ENCODE data around the gene PNKD. TPM values are rescaled to one million over a fixed set of nuclear protein-coding genes. Genes with fewer than 3 reads are reported as not detected.

Gene PNKD
- total RNA-seq, 1 donor from 2014 or later, result 13.5 TPM

- H3K27me3 Mint-ChIP-seq (ENCODE audit: insufficient read depth, low read depth), result peaks cover 17% of the 10 kb centered on the region
- no peak for TF ChIP-seq EZH2 (IDR thresholded peaks at IDR 0.05)
- Histone ChIP-seq H3K79me2 (ENCODE audit: low read depth) (no peaks in the 10 kb centered on the region), H3K27ac (no peak overlapping the region), H3K4me2 (no peak overlapping the region), H3K4me3 (no peak overlapping the region), H3K9me3 (ENCODE audit: low read depth) (no peaks in the 10 kb centered on the region), H3K36me3 (no peaks in the 10 kb centered on the region), H3F3A (ENCODE audit: low read depth) (peaks cover 3% of the 10 kb centered on the region), H3K4me1 (peaks cover 3% of the 10 kb centered on the region), H3K27me3 (no peaks in the 10 kb centered on the region), H4K20me1 (ENCODE audit: low read depth) (no peaks in the 10 kb centered on the region), H2AFZ (replicated peaks) (no peak overlapping the region), H3K9ac (no peak overlapping the region)
- H3K4me3 Mint-ChIP-seq, result no peak overlapping the region
- DNase-seq (ENCODE audit: low spot score), result no peak
- peaks cover 9% of the 10 kb centered on the region for H3K4me1 Mint-ChIP-seq
- H3K36me3 Mint-ChIP-seq, result no peaks in the 10 kb centered on the region
- H3K9me3 Mint-ChIP-seq, result peaks cover 2% of the 10 kb centered on the region
- no peak overlapping the region for H3K27ac Mint-ChIP-seq
Measured at GRCh38 chr2:218317303-218317630, 46.9 kb downstream of the PNKD start.

GRCh38 chr2:218317835-218318234 is 47.5 kb downstream of the PNKD start:
- no peak overlapping the region for H3K4me3 ChIP-seq
- peaks cover 7% of the 10 kb centered on the region for H3K4me1 ChIP-seq
- H3K36me3 Mint-ChIP-seq, result no peaks in the 10 kb centered on the region
- H3K27ac ChIP-seq, result no peak overlapping the region
- H3K9ac ChIP-seq, result no peak overlapping the region
- H4K20me1 ChIP-seq (ENCODE audit: low read depth), result no peaks in the 10 kb centered on the region
- no peak overlapping the region for H2AFZ ChIP-seq (replicated peaks)
- no peaks in the 10 kb centered on the region for H3K79me2 ChIP-seq (ENCODE audit: low read depth)
- TF ChIP-seq CTCF (IDR thresholded peaks at IDR 0.05) (no peak), EZH2phosphoT487 (IDR thresholded peaks at IDR 0.05) (no peak), EZH2 (IDR thresholded peaks at IDR 0.05) (no peak)
- no peaks in the 10 kb centered on the region for H3K36me3 ChIP-seq
- no peak for DNase-seq (ENCODE audit: low spot score)
- H3K9me3 Mint-ChIP-seq, result peaks cover 3% of the 10 kb centered on the region
- no peak overlapping the region for H3K27ac Mint-ChIP-seq
- no peak overlapping the region for H3K4me3 Mint-ChIP-seq
- no peaks in the 10 kb centered on the region for H3K9me3 ChIP-seq (ENCODE audit: low read depth)
- peaks cover 8% of the 10 kb centered on the region for H3F3A ChIP-seq (ENCODE audit: low read depth)
- no peak overlapping the region for H3K4me2 ChIP-seq
- H3K27me3 ChIP-seq, result no peaks in the 10 kb centered on the region
- H3K27me3 Mint-ChIP-seq (ENCODE audit: insufficient read depth, low read depth), result peaks cover 21% of the 10 kb centered on the region
- peaks cover 14% of the 10 kb centered on the region for H3K4me1 Mint-ChIP-seq

GRCh38 chr2:218318241-218318640 is 47.9 kb downstream of the PNKD start:
- no peak overlapping the region for H3K9ac ChIP-seq
- no peak overlapping the region for H3K27ac ChIP-seq
- peaks cover 8% of the 10 kb centered on the region for H3F3A ChIP-seq (ENCODE audit: low read depth)
- Mint-ChIP-seq H3K27me3 (ENCODE audit: insufficient read depth, low read depth) (peaks cover 21% of the 10 kb centered on the region), H3K4me1 (peaks cover 14% of the 10 kb centered on the region), H3K9me3 (peaks cover 3% of the 10 kb centered on the region), H3K36me3 (no peaks in the 10 kb centered on the region), H3K27ac (no peak overlapping the region), H3K4me3 (no peak overlapping the region)
- H4K20me1 ChIP-seq (ENCODE audit: low read depth), result no peaks in the 10 kb centered on the region
- peaks cover 7% of the 10 kb centered on the region for H3K4me1 ChIP-seq
- TF ChIP-seq EZH2 (IDR thresholded peaks at IDR 0.05), result no peak
- no peak for TF ChIP-seq EZH2phosphoT487 (IDR thresholded peaks at IDR 0.05)
- no peak for TF ChIP-seq CTCF (IDR thresholded peaks at IDR 0.05)
- no peak for DNase-seq (ENCODE audit: low spot score)
- no peaks in the 10 kb centered on the region for H3K79me2 ChIP-seq (ENCODE audit: low read depth)
- H3K9me3 ChIP-seq (ENCODE audit: low read depth), result no peaks in the 10 kb centered on the region
- no peak overlapping the region for H3K4me2 ChIP-seq
- H3K27me3 ChIP-seq, result no peaks in the 10 kb centered on the region
- H3K4me3 ChIP-seq, result no peak overlapping the region
- H3K36me3 ChIP-seq, result no peaks in the 10 kb centered on the region
- no peak overlapping the region for H2AFZ ChIP-seq (replicated peaks)

GRCh38 chr2:218319813-218320365 is 49.6 kb downstream of the PNKD start:
- Histone ChIP-seq H3F3A (ENCODE audit: low read depth) (peaks cover 23% of the 10 kb centered on the region), H3K79me2 (ENCODE audit: low read depth) (no peaks in the 10 kb centered on the region), H3K9ac (no peak overlapping the region), H4K20me1 (ENCODE audit: low read depth) (no peaks in the 10 kb centered on the region), H3K27me3 (no peaks in the 10 kb centered on the region), H2AFZ (replicated peaks) (no peak overlapping the region), H3K27ac (no peak overlapping the region), H3K4me1 (peaks cover 14% of the 10 kb centered on the region), H3K4me2 (no peak overlapping the region), H3K36me3 (no peaks in the 10 kb centered on the region), H3K4me3 (no peak overlapping the region), H3K9me3 (ENCODE audit: low read depth) (no peaks in the 10 kb centered on the region)
- H3K4me3 Mint-ChIP-seq, result no peak overlapping the region
- H3K27ac Mint-ChIP-seq, result no peak overlapping the region
- peaks cover 3% of the 10 kb centered on the region for H3K9me3 Mint-ChIP-seq
- no peak for TF ChIP-seq CTCF (IDR thresholded peaks at IDR 0.05)
- no peak for TF ChIP-seq EZH2phosphoT487 (IDR thresholded peaks at IDR 0.05)
- TF ChIP-seq EZH2 (IDR thresholded peaks at IDR 0.05), result no peak
- no peaks in the 10 kb centered on the region for H3K36me3 Mint-ChIP-seq
- no peak for DNase-seq (ENCODE audit: low spot score)
- peaks cover 26% of the 10 kb centered on the region for H3K4me1 Mint-ChIP-seq
- H3K27me3 Mint-ChIP-seq (ENCODE audit: insufficient read depth, low read depth), result peaks cover 23% of the 10 kb centered on the region

Data from neural progenitor cell (in vitro differentiated cells).